Liver (tissue), 9 donors: ENCODE results near the gene KCNG3. TPM values are rescaled to one million over a fixed set of nuclear protein-coding genes. Genes with fewer than 3 reads are reported as not detected.

Source experiments
- DNase-seq: peaks from one replicate; pipeline ENCODE4 v3.0.0-alpha.2; 2017; ENCODE audit warnings: low spot score
- H3K27ac ChIP-seq, 2 donors: one replicate each; pipeline ENCODE4 v1.7.0; 2013; ENCODE audit warnings: inconsistent platforms in 2 of 2, low read length in 2 of 2, control low read depth in 1 of 2, low read depth in 1 of 2, mild to moderate bottlenecking in 1 of 2
- H3K27me3 ChIP-seq, 4 donors: one replicate each; pipeline versions ENCODE4 v1.6.1 to v1.7.0; 2013; ENCODE audit warnings: low read length in 3 of 4, inconsistent platforms in 1 of 4, mild to moderate bottlenecking in 1 of 4, moderate library complexity in 1 of 4; ENCODE audit not compliant: control insufficient read depth in 4 of 4, insufficient read depth in 4 of 4
- H3K36me3 ChIP-seq, 4 donors: one replicate each; pipeline versions ENCODE4 v1.6.1 to v1.7.0; 2013; ENCODE audit warnings: low read length in 3 of 4, mild to moderate bottlenecking in 3 of 4, low read depth in 1 of 4, moderate library complexity in 1 of 4; ENCODE audit not compliant: control insufficient read depth in 4 of 4, insufficient read depth in 3 of 4
- H3K4me1 ChIP-seq, 4 donors: one replicate each; pipeline versions ENCODE4 v1.6.1 to v1.7.0; 2013; ENCODE audit warnings: low read length in 3 of 4, mild to moderate bottlenecking in 3 of 4, moderate library complexity in 1 of 4; ENCODE audit not compliant: control insufficient read depth in 4 of 4, insufficient read depth in 4 of 4
- H3K4me3 ChIP-seq, 3 donors: one replicate each; pipeline versions ENCODE4 v1.6.1 to v1.7.0; 2013; ENCODE audit warnings: low read length in 3 of 3, control low read depth in 1 of 3, low read depth in 1 of 3, mild to moderate bottlenecking in 1 of 3
- H3K9ac ChIP-seq, 2 donors: one replicate each; pipeline ENCODE4 v1.7.0; 2013; ENCODE audit warnings: low read length in 2 of 2, mild to moderate bottlenecking in 2 of 2, moderate library complexity in 2 of 2, control low read depth in 1 of 2, low read depth in 1 of 2
- H3K9me3 ChIP-seq, 4 donors: one replicate each; pipeline versions ENCODE4 v1.6.1 to v1.7.0; 2013; ENCODE audit warnings: low read length in 3 of 4; ENCODE audit not compliant: control insufficient read depth in 4 of 4
- ATF3 ChIP-seq: IDR thresholded peaks from 2 replicates; pipeline ENCODE4 v1.6.1; 2016; ENCODE audit warnings: antibody characterized with exemption
- CTCF ChIP-seq: fragments of 150-350 bp; IDR thresholded peaks from 2 replicates; pipeline ENCODE4 v1.5.1; 2017; ENCODE audit warnings: improper control_type of control experiment, low read depth, low read length; ENCODE audit not compliant: missing input control
- EGR1 ChIP-seq, 2 donors: IDR thresholded peaks; 2 replicates each; pipeline ENCODE4 v1.6.1; 2016 to 2018; ENCODE audit warnings: antibody characterized with exemption in 2 of 2, low read depth in 2 of 2
- FOXA1 ChIP-seq: IDR thresholded peaks from 2 replicates; pipeline ENCODE4 v1.6.1; 2016; ENCODE audit warnings: antibody characterized with exemption
- FOXA2 ChIP-seq: IDR thresholded peaks from 2 replicates; pipeline ENCODE4 v1.6.1; 2016; ENCODE audit warnings: antibody characterized with exemption
- GABPA ChIP-seq, 2 donors: IDR thresholded peaks in 1 of 2; conservative IDR thresholded peaks in 1 of 2; 2 replicates each; pipeline ENCODE4 v1.6.1; 2016; ENCODE audit warnings: antibody characterized with exemption in 2 of 2, mild to moderate bottlenecking in 1 of 2, moderate library complexity in 1 of 2
- HNF4A ChIP-seq, 2 donors: conservative IDR thresholded peaks; 2 replicates each; pipeline ENCODE4 v1.6.1; 2016; ENCODE audit warnings: antibody characterized with exemption in 2 of 2, mild to moderate bottlenecking in 2 of 2
- HNF4G ChIP-seq: IDR thresholded peaks from 2 replicates; pipeline ENCODE4 v1.6.1; 2016; ENCODE audit warnings: antibody characterized with exemption
- JUND ChIP-seq, 2 donors: IDR thresholded peaks; 2 replicates each; pipeline ENCODE4 v1.6.1; 2016; ENCODE audit warnings: antibody characterized with exemption in 2 of 2
- MAX ChIP-seq: IDR thresholded peaks from 2 replicates; pipeline ENCODE4 v1.6.1; 2016; ENCODE audit warnings: antibody characterized with exemption
- NR2F2 ChIP-seq: IDR thresholded peaks from 2 replicates; pipeline ENCODE4 v1.6.1; 2016; ENCODE audit warnings: antibody characterized with exemption
- RAD21 ChIP-seq, 2 donors: IDR thresholded peaks; 2 replicates each; pipeline ENCODE4 v1.6.1; 2016; ENCODE audit warnings: antibody characterized with exemption in 2 of 2, mild to moderate bottlenecking in 2 of 2
- REST ChIP-seq: IDR thresholded peaks from 2 replicates; pipeline ENCODE4 v1.6.1; 2016; ENCODE audit warnings: antibody characterized with exemption, mild to moderate bottlenecking
- RXRA ChIP-seq, 2 donors: IDR thresholded peaks; 2 replicates each; pipeline ENCODE4 v1.6.1; 2017 to 2018; ENCODE audit warnings: antibody characterized with exemption in 2 of 2, mild to moderate bottlenecking in 1 of 2
- SP1 ChIP-seq: IDR thresholded peaks from 2 replicates; pipeline ENCODE4 v1.6.1; 2018; ENCODE audit warnings: antibody characterized with exemption, mild to moderate bottlenecking
- TAF1 ChIP-seq: conservative IDR thresholded peaks from 2 replicates; pipeline ENCODE4 v1.6.1; 2016; ENCODE audit warnings: antibody characterized with exemption, mild to moderate bottlenecking
- ZBTB33 ChIP-seq: IDR thresholded peaks from 2 replicates; pipeline ENCODE4 v1.6.1; 2016; ENCODE audit warnings: antibody characterized with exemption
- WGBS: extraction: QIAGEN DNeasy Blood & Tissue Kit; methylation state at CpG from one replicate; pipeline ENCODE4 v1.1.7; 2013; 5-methylcytosine and 5-hydroxymethylcytosine counted together
- polyA plus RNA-seq, 2 donors: library from polyadenylated mRNA; stranded (reverse) in 1 of 2; unstranded in 1 of 2; fragments of 200-250 nt in 1 of 2; fragments of >200 nt in 1 of 2; fragmentation: Nextera tagmentation in 1 of 2; extraction: Ambion mirVana in 1 of 2; gene quantifications; one replicate each; pipeline versions ENCODE4 v1.2.1 to v1.2.3, GENCODE V29; 2013 to 2015
- total RNA-seq, 2 donors: library from RNA; depleted of rRNA; stranded (reverse); fragments of >200 nt; gene quantifications; one replicate each; pipeline ENCODE4 v1.2.3, GENCODE V29; 2014
- donor health status: healthy.
- donor health status: healthy.
- donor health status: healthy.
- donor health status: healthy.
- donor health status: healthy.

Gene KCNG3
- total and polyA plus RNA-seq, 4 donors: not detected

GRCh38 chr2:42510191-42510590 lies 16.4 kb upstream of the KCNG3 start:
- no peak overlapping the region for H3K9ac ChIP-seq
- 80% methylated on average over 6 of the region's 6 CpGs for WGBS
- no peaks in the 10 kb centered on the region for H3K36me3 ChIP-seq
- peaks cover 0 to 2% (median 0%) of the 10 kb centered on the region in 4 donors for H3K27me3 ChIP-seq
- no peaks in the 10 kb centered on the region for H3K4me1 ChIP-seq
- no peak for DNase-seq
- H3K4me3 ChIP-seq: no peak overlapping the region
- H3K27ac ChIP-seq: no peak overlapping the region
- H3K9me3 ChIP-seq: no peaks in the 10 kb centered on the region
- no peak for TF ChIP-seq ZBTB33

GRCh38 chr2:42504364-42505230 lies 10.8 kb upstream of the KCNG3 start:
- 86% methylated on average over 10 of the region's 10 CpGs for WGBS

More at GRCh38 chr2:42504364-42505230, 10.8 kb upstream of the KCNG3 start:
- no peak overlapping the region for H3K9ac ChIP-seq
- TF ChIP-seq RAD21 (IDR thresholded peaks at IDR 0.05) (no peak), NR2F2 (no peak), HNF4A (conservative IDR thresholded peaks at IDR 0.05) (no peak), JUND (IDR thresholded peaks at IDR 0.05) (no peak), ZBTB33 (no peak), GABPA (IDR thresholded peaks at IDR 0.05 in 1 of 2, conservative IDR thresholded peaks at IDR 0.05 in 1 of 2) (no peak), ATF3 (no peak), EGR1 (IDR thresholded peaks at IDR 0.05; ENCODE audit: low read depth in 2 of 2) (no peak), HNF4G (no peak), MAX (no peak), FOXA1 (no peak), CTCF (no peak), SP1 (no peak), FOXA2 (no peak), REST (no peak), TAF1 (no peak), RXRA (IDR thresholded peaks at IDR 0.05) (no peak)
- H3K4me3 ChIP-seq: no peak overlapping the region
- DNase-seq: no peak
- no peak overlapping the region for H3K27ac ChIP-seq
- no peaks in the 10 kb centered on the region for H3K9me3 ChIP-seq
- peaks cover 0 to 2% (median 0%) of the 10 kb centered on the region in 4 donors for H3K27me3 ChIP-seq
- H3K36me3 ChIP-seq: no peaks in the 10 kb centered on the region
- no peaks in the 10 kb centered on the region for H3K4me1 ChIP-seq
